Fibroblast of skin of scalp (primary cell): Measurements from ENCODE around the gene TUBGCP2.

Experiments used
- DNase-seq: peaks from one replicate; pipeline ENCODE4 v3.0.0-alpha.2; 2013

The TUBGCP2 gene

DNA sequence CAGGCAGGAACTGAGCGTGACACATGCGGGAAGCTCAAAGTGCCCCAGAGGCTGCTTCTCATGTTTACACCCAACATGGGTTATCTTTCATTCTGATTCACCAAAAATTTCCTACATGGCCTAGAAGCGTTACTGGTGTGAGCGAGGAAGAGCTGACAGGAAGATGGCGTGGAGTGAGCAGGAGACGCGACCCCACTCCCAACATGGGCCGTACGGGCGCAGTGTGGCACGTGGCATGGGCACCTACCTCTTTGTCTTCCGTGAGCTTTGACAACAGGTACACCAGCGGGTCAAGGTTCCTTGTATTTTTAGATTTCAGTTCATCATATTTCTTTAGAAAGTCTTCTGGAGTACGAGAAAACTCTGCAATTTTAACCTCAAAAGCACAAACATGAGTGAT is 8.9 kb downstream of the TUBGCP2 start:
- no peak for DNase-seq

DNA sequence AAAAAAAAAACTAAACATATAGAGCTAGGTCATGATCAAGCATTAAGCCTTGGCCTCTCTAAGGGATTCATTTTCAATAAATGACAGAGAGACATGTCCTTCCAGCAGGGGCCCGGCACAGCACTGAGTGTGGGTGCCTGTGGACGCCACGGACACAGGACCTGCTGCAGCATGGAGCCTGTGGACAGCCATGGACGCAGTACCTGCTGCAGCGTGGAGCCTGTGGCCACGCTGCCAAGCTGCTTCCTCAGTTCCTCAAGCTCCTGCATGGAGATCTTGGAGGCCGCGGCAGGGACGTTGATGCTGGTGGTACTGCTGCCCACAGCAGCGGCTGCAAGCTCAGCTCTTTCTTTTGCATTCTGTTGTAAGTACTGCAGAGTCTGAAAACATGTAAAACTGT is 9.4 kb downstream of the TUBGCP2 start:
- no peak for DNase-seq

DNA sequence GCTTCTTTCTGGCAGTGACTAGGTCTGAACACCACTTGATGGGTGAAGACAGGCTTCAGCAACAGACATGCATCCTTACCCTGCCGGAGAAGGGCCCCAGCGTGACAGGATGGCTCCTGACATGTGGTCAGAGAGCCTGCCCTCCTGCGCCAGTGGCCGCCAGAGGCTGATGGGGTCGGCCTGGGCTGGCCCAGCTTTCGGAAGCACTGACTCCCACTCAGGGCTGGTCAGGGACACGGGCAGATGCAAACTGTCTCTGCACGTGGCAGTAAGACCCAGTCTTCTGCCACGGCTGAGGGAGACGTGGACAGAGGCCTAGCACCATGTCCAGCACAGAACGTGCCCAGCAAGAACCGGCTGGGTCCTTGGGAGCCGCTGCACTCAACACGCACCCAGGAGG is 10.2 kb downstream of the TUBGCP2 start:
- DNase-seq: no peak

DNA sequence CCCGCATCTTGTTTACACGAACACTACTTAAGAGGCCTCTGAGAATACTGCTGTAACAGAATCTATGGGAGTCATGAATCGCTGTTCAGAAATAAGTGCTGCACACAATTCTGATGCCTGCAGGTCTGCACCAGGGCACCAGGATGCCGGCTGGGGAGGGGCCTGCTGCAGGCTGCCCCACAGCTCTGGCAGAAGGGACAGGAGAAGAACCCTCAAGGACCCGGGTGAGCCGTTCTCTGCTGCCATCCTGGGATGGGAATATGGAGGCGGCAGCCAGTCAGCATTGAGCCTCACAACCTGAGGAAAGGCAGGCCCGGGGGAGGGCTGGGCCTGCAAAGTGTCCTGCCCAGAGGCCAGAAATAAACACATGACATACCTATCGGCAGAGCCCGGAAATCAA is 11.2 kb downstream of the TUBGCP2 start:
- no peak for DNase-seq

DNA sequence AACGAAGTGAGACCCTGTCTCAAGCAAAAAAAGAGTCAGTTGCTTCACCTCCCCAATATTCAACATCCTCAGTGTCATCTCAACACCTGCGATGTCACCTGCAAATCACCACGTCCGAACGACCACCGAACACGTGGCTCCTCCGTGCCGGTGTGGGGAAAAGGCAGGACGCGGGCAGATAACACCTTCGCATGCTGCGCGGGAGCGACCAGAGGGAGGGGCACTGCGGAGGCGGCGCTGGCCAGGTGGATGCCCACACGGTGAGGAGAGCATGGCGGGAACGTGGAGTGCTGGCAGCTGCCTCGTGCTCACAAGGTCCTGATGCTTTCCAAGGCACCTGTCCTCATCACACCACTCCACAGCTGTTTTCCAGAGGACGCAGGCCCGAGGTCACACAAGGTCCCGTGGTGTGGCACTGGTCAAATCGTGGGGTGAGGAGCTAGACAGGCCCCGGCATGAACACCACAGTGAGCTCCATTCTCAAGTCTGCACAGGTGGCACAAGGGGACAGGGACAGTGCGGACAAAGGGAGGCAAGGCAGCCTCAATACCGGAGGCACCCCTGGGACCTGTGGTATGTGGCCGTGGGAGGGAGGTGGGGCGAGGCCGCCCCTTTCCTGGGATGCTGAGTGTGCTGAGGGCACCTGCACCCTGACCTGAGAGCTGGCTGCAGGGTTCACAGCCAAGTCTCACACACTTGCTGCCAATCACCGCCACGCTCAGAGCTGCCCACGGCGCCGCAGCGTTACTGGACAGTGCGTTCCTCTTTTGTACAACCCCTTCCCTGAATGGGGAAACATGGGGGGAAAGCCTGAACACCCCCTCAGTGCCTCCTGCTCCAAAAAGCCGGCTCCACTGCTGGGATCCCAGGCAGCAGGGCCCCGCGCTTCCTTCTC is 13.0 kb downstream of the TUBGCP2 start:
- no peak for DNase-seq

DNA sequence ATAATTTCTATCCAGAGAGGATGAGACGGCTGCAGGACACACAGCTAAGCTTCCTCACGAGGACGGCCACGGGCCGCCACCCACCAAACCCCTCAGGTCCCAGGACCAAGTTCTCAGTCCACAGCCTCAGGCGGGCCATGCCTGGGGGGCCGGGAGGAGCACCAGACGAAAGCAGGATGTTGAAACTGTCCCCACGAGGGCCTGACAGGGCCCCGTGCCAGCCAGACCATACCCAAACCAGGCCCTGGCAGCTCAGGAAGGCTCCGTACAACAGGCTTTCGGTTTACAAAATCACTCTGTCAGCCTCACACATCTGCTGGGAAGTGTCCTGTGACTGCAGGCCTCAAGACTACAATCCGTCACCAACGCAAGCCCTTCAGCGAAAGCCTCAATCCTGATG is 14.5 kb downstream of the TUBGCP2 start:
- no peak for DNase-seq

DNA sequence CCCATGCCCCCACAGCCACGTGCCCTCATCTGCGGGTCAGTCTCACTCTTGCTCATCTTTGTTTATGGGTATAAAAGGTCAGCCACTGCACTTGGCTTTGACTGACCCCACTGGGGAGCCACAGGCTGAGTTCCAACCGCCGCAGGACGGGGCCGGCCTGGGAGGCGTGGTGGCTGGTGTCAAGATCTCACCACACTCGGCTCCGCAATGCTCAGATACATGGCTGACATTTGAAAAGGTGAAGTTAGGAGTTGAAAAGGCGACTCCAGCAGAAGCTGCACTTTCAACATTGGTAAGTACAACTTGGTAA is 14.9 kb downstream of the TUBGCP2 start:
- no peak for DNase-seq

DNA sequence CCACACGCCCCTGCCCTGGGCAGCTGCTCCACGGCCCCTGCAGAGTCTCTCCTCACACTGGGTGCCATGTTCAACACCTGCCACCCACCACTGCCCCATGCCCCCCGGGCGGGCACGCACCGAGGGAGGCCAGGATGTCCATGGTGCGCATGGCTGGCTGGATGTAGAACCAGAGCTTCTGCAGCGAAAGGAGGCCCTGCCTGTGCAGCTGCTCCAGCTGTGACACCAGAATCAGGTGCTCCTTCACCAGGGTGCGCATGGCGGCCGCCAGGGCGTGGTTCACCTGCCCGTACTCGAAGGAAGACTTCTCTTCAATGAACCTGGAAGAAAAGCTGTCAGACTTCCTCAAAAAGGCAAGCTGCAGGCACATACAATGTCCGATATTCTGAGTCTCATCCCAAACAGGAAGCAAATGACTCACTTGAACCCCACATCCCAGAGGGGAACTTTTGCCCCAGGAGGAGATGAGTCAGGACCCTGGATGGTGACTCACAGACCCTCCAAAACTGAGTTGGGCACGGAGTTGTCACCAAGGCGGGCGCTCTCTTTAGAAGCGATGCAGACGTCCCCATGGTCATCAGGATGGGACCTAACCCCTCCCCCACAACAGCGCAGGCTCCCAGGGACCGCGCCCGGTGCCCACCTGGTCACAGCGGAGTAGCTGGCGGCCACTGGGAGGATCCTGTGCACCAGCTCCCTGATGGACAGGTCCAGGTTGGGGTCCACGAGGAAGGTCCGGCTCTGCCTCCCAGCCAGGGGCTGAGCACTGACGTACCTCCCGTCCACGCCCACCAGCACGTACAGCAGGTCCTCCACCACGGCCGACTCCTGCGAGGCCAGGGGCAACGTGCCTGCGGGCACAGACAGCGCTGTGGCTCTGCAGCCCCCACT is 15.5 kb downstream of the TUBGCP2 start:
- peak; percentile 69 for DNase-seq

DNA sequence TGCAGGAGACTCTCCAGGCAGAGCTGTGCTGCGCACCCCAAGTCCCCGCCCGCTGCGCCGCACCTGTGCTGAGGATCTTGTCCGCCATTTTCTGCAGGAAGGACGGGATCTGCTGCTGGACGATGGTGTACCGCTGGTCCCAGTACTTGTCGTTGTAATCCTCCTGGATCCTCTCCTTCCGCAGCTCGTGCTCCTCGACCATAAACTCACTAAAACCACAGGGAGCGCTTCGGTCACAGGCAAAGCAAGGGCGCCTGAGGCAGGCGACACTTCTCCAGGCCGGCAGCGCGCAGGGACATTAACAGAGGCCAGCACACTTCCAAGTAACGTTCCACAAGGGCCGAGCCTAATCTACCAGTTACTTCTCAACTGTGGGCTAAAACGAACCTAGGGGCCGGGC is 18.9 kb downstream of the TUBGCP2 start:
- no peak for DNase-seq

DNA sequence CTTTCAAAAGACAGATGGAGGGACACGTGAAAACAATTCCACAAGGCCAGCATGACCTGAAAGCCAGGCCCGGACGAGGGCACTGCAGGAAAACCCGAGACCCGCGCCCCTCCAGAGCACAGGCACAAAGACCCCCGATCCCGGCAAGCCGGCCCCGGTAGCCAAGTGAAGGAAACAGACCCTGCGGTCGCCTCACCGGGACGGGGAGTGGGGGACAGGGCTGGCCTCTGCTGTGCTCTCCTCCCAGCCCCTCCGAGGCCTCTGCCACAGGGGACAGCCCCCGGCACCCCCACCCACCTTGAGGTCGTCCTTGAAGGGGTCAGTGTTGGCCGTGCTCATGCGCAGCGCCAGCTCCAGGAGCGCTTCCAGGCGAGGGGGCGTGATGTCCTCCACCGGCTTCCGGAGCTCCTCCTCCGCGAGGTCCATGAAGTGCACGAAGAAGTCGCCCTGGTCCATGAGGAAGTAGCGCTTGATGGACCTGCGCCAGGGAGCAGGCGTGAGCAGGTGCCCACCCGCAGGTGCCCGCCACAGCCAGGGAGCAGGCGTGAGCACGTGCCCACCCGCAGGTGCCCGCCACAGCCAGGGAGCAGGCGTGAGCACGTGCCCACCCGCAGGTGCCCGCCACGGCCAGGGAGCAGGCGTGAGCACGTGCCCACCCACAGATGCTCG is 20.7 kb downstream of the TUBGCP2 start:
- no peak for DNase-seq

DNA sequence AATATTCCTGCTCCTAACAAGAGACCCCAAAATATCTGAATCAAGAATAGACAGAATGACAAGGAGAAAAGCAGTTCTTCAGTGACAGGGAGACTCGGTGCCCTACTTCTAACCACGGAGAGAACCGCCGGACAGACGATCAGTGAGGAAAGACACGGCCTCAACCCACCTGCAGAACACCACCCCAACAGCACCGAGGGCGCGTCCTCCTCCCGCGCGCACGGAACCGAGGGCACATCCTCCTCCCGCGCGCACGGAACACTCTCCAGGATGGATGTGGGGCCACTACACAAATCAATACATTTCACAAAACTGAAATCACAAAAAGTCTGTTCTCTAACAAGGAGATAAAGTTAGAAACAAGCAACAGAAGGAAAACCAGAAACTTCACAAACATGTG is 22.3 kb downstream of the TUBGCP2 start:
- no peak for DNase-seq

DNA sequence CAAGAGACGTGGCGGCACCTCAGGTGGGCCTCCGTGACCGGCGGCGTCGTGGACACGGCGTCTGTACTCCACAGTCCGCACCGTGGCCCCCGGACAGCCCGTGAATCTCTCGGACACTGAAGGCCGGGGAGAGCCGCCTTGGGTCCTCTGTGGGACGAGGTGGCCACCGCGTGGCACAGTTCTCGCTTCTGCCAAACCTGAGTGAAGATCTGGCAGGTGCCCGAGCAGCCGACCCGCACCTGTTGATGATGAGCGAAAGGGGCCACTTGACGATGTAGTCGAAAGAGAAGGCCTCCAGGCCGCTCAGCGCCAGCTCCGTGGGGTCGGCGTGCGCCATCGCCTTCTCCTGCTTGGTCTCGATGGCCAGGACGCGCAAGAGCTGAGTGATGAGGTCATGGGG is 23.5 kb downstream of the TUBGCP2 start:
- no peak for DNase-seq

DNA sequence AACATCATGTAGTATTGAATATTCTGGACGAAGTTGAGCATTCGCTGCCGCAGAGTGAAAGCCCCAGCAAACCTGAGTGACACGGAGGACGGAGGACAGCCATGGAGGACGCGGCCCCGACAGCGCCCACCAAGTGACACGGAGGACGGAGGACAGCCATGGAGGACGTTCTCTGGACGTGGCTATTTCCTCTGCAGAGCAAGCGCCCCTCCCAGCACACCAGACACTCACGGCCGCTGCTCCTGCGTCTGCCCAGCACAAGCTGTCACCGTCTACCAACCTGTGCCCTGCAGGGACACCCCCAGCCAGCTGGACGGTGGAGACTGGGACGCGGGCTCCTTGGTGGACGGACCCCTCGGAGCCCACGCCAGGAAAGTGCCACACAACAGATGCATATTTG is 24.7 kb downstream of the TUBGCP2 start:
- no peak for DNase-seq

DNA sequence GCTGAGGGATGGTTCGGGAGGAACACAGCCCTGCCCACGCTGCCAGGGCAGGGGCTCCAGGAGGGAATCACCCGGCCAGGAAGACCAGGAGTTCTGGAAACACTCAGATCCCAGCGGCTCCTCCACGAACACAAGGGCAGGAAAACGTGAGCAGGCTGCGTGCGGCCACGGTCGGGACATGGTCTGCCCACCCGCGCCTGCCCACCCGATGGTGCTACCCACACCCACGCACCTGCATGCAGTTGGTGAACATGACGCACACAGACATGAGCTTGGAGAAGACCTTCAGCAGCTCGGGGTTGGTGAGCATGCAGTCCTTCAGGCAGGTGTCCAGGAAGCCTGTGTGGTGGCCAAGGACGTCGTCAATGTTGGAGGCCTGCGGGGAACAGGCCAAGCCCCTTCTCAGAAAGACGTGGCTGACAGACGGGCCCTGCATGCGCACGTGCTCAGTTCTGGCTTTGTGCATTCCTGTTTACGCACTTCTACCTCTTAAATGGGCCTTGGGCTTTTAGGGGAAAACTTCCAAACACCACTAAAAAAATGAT is 25.8 kb downstream of the TUBGCP2 start:
- DNase-seq: no peak

DNA sequence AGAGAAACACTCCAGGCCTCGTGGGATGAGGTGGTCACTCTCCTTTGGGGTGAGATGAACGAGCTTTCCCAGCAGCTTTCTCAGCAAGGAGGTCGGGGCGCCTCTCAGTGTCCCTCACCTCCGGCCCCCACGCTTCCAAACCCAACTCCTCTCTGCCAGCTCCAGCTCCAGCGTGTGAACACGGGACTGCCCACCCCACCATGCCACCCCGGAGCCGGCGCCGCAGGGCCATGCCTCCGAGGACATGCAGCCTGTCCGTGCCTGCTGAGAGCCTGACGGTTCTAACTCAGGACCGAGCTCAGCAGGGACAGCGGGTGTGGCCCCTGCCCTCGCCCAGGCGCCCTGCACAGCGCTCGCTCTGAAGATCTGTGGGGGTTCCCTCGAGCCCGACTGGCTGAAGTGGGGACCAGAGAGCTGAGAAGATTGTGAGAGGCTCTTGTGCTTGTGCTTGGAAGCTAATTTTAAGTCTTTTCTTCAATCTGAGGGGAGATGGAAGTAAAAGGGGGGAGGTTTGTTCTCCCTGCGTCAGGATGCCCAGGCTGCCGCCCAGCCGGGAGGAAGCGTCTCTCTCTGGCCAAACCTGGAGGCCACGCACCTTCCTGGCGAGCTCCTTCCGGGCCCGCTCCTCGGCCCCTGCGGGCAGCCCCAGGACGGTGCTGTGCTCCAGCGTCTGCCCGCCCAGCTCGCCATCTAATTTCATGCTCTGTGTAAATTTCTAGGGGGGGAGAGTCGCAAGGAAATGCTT is 26.9 kb downstream of the TUBGCP2 start:
- DNase-seq: no peak

DNA sequence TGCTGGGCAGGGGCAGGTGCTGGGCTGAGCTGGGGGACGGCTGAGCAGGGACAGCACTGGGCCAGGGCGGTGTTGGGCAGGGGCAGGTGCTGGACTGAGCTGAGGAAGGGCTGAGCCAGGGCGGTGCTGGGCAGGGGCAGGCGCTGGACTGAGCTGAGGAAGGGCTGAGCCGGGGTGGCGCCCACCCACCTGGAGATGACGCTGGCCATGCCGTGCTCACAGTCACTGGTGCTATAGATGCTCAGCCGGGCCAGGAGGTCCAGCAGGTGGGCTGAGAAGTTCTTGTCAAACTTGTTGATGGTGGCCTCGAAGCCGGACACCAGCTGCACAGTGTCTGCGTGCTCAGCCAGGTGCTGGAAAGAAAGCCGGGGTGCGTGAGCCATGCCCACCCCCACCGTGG is 27.6 kb downstream of the TUBGCP2 start:
- DNase-seq: no peak

DNA sequence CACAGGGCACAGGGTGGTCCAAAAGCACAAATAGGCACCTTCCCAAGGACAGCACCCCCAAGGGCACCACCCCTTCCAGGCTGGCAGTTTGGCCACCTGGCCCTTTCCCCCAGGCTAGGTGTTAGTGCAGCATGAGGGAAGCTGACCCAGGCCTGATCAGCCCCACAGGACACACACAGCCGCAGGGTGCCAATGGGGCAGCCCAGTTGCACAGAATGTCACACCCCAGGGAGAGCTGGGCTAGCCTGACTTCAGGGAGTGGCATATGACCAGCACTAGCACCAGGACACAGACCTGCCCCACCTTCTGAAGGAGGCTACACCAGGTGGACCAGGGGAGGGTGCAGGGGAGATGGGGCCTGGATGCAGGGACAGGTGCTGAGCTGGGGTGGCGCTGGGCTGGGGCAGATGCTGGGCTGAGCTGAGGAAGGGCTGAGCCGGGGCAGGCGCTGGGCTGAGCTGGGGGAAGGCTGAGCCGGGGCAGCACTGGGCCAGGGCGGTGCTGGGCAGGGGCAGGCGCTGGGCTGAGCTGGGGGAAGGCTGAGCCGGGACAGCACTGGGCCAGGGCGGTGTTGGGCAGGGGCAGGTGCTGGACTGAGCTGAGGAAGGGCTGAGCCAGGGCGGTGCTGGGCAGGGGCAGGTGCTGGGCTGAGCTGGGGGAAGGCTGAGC is 28.1 kb downstream of the TUBGCP2 start:
- no peak for DNase-seq

DNA sequence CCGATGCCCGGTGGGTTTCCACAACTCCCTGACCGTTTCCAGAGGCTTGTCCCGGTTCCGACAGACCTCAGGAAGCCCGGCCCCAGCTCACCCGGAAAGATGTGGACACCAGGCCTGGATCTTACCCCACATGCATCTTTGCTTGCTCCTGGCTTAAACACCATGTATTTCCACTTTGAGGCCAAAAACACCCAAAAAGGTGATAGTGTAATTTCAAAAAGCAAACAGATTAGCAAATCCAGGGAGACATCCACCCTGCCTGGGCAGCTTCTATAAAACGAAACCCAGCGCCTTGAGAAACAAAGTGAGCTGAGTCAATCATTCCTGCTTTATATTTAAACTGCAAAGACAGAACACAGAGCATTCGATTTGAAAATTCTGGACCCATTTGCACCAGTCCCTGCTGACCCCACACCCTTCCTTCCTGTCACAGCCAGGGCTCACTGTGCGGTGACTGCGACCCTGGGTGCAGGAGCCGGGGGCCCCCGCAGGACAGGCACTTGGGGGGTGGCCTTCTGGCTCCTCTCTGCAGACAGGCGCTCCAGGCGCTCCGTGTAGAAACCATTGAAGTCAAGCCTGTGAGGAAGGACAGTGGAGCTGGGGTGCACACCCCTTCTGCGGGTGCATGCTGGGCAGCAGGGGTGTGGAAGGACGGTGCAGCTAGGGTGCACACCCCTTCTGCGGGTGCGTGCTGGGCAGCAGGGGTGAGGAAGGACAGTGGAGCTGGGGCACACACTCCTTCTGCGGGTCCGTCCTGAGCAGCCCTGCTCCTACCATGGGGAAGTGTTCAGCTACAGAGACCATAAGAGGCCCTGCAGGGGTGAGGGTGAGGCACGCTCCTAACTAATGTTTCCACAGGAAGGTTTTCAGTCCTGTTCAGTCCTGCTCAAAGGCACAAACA is 29.1 kb downstream of the TUBGCP2 start:
- no peak for DNase-seq

DNA sequence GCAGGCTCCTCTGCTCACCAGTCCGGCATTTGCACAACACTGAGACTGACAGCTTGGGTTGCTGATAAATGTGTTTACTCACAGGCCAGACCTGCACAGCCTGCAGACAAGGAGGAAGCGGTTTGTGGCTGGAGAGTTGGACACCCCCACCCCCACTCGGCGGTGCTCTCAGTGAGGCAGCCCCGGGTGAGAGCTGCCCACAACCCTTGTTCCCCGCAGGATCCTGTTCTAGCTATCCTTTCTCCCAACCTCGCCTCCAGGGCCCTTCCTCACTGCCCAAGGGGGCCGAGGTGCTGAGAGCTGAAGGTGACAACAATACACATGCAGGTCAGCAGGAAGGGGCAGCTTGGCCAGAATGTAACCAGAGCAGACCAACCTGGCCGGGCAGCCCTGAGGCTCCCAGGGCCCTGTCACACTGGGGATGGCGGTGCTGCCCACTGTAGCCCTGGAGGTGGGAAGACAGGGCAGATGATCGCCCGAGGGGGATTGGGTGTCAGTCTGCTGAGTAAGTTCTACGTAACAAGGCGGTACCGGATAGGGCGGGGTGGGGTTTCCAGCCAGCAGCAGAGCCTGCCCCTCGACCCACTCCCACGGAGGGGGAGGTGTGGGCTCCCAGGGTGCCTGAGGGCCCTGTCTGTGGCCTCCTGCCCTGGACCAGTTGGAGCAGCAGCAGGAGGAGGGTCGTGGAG is 30.0 kb downstream of the TUBGCP2 start:
- no peak for DNase-seq

DNA sequence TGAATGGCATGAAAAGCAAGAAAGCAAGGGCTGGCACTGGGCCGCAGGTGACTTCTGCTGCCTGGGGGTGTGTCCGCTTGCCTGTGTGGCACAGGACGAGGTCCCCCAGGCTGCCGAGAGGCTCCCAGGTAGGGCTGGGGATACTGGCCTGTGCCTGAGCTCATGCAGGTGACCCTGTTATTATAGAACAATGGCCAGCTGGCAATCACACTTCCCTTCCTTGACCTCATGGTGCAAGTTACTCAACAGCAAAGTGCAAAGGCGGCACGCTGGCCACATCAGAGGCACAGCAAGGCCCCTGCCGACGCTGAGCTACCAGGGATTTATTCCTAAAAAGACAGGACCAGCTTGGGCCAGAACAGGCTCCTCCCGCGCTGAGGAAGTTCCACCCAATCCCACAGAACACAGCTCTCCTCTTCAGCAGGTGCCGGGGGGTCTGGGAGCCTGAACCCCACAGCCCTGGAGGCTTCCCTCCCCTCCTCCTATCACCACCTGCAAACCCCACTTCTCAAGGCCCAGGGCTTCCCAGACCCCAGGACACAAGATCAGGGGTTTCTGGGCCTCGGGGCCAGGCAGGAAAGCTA is 30.6 kb downstream of the TUBGCP2 start:
- DNase-seq: no peak
